Stimulated activated CD8-positive, alpha-beta memory T cell treated with anti-CD3 and anti-CD28 coated beads, Interleukin-15, amount 100 ng/mL, for 24 hours (primary cell): ENCODE measurements around the gene ZMIZ1.

Source experiments
- DNase-seq: peaks from one replicate; pipeline ENCODE4 v3.0.0-alpha.2; 2020; ENCODE audit warnings: low read depth

The ZMIZ1 gene

DNA sequence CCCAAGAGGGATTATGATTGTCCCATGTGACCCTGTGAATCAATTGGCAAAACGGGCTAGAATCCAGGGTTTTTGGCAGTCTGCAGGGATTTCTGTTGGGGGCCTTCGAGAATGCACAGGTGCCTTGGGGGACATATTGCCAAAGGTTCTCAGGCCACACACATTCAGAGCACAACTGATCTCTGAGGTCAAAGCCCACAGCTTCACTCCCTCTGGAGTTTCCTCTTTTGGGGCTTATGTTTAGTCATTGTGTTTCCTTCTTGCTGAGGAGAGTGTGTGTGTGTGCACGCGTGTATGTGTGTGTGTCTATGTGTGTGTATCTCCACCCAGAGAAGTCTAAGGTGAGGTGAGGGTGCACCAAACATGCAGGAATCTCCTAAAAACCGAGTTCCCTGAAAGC, 287.3 kb downstream of the ZMIZ1 start:
- DNase-seq = no peak

DNA sequence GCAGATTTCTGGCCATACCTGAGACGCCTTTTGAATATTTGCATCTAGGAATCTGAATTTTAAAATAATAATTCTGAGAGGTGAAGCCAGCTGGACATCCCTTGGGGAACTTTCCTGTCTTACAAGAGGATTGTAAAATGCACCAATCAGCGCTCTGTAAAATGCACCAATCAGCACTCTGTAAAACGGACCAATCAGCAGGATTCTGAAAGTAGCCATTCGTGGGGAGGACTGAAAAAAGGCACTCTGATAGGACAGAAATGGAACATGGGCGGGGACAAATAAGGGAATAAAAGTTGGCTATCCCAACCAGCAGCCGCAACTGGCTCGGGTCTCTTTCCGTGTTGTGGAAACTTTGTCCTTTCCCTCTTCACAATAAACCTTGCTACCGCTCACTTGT, 288.4 kb downstream of the ZMIZ1 start:
- DNase-seq = no peak

DNA sequence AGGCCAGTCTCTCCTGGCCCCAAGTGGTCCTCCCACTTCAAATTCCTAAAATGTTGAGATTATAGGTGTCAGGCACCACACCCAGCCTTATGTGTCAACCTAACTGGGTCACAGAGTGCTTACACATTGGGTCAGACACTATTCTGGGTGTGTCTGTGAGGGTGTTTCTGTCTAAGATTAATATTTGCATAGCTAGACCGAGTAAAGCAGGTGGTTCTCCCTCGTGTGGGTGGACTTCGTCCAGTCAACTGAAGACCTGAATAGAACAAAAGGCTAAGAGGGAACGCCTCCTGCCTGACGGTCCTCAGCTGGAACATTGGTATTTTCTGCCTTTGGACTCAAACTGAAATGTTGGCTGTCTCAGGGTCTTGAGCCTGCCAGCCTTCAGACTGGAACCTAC, 290.0 kb downstream of the ZMIZ1 start:
- no peak for DNase-seq

DNA sequence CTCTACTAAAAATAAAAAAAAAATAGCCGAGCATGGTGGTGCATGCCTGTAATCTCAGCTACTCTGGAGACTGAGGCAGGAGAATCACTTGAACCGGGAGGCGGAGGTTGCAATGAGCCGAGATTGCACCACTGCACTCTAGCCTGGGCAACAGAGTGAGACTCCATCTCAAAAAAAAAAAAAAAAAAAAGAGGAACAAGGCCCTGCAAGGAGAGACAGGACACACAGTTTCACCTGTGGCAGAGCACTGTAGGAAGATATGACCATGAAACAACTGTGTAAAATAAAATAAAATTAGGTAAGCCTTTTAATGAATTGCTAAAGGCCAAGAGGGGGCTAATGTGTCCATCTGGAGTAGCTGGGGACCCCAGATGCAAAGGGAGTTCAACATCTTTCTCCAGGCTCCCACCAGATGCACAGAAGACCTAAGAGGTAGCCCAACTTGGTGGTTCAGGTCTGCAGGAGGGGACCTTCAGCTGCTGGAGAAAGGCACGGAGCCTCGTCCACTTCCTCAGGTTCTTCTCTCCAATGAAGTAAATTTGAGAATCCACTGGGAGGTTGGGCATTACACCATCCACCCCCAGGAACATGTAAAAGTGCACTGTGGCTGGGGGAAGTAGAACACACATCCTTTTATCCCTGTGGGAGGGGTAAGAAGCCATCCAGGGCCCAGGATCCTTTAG, 291.2 kb downstream of the ZMIZ1 start:
- no peak for DNase-seq

DNA sequence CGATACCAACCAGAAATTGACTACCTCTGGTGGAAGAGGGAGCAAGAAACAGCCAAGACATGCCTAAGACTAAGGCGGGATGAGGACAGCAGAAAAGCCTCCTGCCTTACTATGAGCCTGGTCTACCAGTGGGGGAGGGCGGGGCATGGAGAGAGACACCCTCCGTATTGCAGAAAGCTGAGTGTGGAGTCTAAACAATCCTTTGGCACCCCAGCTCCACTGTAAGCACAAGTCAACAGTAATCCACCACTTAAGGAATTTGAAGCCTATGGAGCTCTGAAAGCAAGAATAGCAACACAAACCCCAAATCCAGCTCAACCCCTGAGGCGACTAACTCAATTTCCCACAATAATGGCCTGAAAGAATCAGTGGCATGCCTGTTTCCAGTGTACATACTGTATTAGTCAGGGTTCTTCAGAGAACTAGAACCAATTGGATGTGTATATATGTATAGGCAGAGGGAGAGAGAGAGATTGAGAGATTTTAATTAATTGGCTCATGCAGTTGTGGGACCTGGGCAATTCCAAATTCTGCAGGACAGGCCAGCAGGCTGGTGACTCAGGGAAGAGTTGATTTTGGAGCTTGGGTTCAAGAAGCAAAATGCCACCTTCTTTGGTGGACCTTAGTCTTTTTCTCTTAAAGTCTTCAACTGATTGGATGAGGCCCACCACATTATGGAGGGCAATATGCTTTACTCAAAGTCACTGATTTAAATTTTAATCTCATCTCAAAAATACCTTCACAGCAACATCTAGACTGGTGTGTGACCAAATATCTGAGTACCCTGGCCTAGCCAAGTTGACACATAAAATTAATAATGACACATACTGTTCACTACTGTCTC, 292.0 kb downstream of the ZMIZ1 start:
- DNase-seq = no peak

DNA sequence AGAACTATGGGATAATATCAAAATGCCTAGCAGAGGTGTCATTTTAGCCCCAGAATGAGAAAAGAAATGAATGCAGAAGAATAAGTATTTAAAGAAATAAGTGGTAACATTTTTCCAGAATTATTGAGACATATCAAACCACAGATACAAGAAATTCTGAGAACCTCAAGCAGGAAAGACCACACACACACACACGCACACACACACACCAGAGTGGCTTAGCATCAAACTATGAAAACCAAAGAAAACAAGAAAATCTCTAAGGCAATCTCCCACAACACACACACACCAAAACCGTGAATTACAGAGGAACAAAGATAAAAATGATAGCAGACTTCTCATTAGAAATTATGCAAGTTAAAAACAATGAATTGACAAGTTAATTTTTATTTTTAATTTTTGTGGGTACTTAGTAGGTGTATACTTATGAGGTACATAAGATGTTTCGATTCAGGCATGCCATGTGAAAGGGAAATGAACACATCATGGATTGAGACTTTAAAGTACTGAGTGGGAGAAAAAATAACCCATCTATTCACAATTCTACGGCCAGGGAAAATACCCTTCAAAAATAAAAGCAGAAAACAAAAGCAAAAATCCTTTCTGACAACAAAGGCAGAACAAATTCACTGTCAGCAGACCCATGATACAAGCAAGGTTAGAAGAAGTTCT, 293.1 kb downstream of the ZMIZ1 start:
- DNase-seq = no peak
